Fibroblast of lung (primary cell): ENCODE results near the gene LOXL3.

Source experiments
- EZH2 ChIP-seq: IDR thresholded peaks from 2 replicates; pipeline ENCODE4 v1.5.1; 2012; ENCODE audit warnings: low read length, control low read depth, mild to moderate bottlenecking; ENCODE audit errors: missing control alignments
- TF ChIP-seq, protein P1 (sequence below), 2 donors: IDR thresholded peaks in 1 of 2; conservative IDR thresholded peaks in 1 of 2; 1 replicate in 1 of 2; 2 replicates in 1 of 2; pipeline ENCODE4 v1.5.1; 2011 to 2012; ENCODE audit warnings: low read length in 2 of 2, control low read depth in 1 of 2, inconsistent platforms in 1 of 2, low read depth in 1 of 2, mild to moderate bottlenecking in 1 of 2

DNA sequence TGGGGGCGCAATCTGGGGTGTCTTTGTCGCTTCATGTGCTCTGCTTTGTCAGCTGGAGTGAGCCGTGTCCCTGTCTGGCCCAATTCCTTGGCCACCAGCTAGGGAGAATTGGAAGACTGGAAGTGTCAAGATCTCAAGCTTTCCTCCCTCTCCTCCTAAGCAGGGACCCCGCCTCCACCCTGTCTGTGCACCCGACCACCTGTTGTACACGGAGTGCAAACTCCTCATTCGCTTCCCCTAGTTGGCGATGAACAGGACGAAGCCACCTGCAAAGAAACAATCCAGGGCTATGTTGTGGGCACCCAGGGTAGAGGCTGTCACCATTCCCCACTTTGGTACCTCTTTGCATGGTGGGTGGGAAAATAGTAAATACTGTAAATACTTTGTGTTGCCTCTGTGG lies 26.0 kb downstream of the LOXL3 start:
- TF ChIP-seq, protein P1, sequence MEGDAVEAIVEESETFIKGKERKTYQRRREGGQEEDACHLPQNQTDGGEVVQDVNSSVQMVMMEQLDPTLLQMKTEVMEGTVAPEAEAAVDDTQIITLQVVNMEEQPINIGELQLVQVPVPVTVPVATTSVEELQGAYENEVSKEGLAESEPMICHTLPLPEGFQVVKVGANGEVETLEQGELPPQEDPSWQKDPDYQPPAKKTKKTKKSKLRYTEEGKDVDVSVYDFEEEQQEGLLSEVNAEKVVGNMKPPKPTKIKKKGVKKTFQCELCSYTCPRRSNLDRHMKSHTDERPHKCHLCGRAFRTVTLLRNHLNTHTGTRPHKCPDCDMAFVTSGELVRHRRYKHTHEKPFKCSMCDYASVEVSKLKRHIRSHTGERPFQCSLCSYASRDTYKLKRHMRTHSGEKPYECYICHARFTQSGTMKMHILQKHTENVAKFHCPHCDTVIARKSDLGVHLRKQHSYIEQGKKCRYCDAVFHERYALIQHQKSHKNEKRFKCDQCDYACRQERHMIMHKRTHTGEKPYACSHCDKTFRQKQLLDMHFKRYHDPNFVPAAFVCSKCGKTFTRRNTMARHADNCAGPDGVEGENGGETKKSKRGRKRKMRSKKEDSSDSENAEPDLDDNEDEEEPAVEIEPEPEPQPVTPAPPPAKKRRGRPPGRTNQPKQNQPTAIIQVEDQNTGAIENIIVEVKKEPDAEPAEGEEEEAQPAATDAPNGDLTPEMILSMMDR (conservative IDR thresholded peaks at IDR 0.05 in 1 of 2, IDR thresholded peaks at IDR 0.05 in 1 of 2; ENCODE audit: low read depth in 1 of 2, low read length in 2 of 2) = no peak
- TF ChIP-seq EZH2 = no peak
